M059J (cell line): Measurements from ENCODE around the gene ZNF282. TPM values are rescaled to one million over a fixed set of nuclear protein-coding genes. Genes with fewer than 3 reads are reported as not detected.

Experiments used
- DNase-seq: peaks from one replicate; pipeline ENCODE4 v3.0.0-alpha.2; 2012; ENCODE audit warnings: low read depth
- total RNA-seq: library from RNA; depleted of rRNA; stranded (reverse); fragments of >200 nt; shearing (Covaris generic); gene quantifications from 2 replicates; pipeline ENCODE4 v1.2.3, GENCODE V29; 2014

ZNF282 gene
- total RNA-seq, 1 experiment from 2014 or later = 21.4 TPM

GRCh38 chr7:149191851-149192250 lies 3.5 kb upstream of the ZNF282 start:
- no peak for DNase-seq

- no peak for DNase-seq
Observed at GRCh38 chr7:149194799-149195179, 557 bp upstream of the ZNF282 start.

GRCh38 chr7:149196151-149196704 lies 882 bp downstream of the ZNF282 start:
- DNase-seq = peak; percentile 24

GRCh38 chr7:149196705-149197171 lies 1.4 kb downstream of the ZNF282 start:
- peak; percentile 59 for DNase-seq

- DNase-seq = no peak
Observed at GRCh38 chr7:149197675-149198074, 2.3 kb downstream of the ZNF282 start.

- DNase-seq = no peak
Observed at GRCh38 chr7:149198161-149198816, 2.9 kb downstream of the ZNF282 start.

DNA sequence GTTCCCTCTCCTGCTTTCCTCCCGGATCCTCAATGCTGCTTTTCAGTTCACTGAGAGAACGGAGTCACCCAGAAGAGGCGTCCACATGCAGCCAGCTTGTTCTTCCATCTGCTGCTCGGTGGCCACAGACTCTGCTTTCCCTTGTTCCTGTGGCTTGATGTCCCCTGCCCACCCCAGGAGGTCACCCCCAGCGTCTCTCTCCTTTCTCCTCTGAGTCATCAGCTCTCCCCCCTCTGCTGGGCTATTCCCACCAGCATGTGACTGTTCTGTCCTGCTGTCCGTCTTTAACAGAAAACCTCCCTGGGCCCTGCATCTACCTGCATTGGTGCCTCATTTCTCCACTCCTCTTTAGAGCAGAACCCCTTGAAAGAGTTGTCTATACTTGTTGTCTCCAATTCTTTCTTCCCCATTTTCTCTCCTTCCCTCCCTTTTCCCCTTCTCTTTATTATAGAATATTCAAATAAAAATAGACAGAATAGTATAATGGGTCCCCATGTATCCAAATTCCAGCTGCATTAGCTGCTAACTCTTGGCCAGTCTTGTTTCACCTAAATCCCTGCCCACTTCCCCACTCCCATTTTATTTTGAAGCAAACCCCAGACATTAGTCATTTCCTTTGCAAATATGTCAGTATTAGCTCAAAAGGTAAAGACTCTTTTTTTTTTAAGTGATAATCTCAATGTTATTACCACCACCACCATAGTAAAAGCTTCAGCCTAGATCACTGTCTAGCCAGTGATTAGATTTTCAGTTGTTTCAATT lies 4.1 kb downstream of the ZNF282 start:
- DNase-seq = peak; percentile 58

DNA sequence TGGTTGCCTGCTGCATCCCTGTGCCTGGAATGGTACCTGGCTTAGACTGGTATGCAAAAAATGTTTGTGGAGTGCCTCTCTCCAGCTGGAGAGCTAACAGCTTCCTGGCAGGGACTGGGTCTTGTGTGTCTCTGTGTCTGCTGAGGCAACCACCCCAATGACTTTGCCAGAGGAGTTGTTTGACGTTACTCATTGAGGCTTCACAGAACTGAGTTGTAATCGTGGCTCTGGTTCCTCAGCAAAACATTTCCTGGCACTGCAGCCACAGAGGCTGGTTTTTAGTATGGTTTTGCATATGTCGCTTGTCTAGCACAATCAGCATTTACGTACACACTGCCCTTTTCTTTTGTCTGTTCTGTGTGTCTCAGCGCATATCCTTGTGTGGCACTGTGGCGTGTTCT lies 7.5 kb downstream of the ZNF282 start:
- no peak for DNase-seq

DNA sequence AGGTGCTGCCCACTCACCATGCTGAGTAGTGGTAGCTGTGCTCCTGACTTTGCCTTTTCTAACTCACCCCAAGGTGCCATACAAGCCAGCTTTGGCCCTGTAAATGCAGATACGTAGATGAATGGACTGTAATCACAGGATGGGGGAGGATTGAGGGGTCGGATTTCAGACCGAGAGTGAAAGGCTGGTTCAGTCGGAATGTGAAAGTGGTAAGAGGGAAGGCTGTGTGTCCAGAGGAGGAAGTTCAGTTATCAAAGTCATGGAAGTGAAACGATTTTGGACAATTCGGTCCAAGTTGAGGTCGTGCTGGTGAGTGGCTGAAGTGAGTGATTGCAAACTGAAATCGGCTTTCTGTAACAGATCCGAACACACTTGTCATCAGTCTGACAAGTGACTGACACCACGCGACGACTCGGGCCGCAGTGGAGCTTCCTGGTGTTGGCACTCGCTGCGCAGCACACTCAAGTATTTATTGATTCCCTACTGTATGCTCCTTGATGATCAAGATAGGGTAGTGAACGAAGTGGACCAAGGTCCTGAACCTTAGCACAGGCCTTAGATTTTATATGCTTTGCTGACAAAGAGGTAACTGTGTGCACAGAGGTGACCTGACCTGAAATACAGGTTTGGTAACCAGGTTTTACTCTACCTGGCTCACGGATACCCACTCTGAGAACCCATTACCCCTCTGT lies 10.5 kb downstream of the ZNF282 start:
- DNase-seq = no peak

- DNase-seq = no peak
Observed at GRCh38 chr7:149207324-149208035, 12.1 kb downstream of the ZNF282 start.

DNA sequence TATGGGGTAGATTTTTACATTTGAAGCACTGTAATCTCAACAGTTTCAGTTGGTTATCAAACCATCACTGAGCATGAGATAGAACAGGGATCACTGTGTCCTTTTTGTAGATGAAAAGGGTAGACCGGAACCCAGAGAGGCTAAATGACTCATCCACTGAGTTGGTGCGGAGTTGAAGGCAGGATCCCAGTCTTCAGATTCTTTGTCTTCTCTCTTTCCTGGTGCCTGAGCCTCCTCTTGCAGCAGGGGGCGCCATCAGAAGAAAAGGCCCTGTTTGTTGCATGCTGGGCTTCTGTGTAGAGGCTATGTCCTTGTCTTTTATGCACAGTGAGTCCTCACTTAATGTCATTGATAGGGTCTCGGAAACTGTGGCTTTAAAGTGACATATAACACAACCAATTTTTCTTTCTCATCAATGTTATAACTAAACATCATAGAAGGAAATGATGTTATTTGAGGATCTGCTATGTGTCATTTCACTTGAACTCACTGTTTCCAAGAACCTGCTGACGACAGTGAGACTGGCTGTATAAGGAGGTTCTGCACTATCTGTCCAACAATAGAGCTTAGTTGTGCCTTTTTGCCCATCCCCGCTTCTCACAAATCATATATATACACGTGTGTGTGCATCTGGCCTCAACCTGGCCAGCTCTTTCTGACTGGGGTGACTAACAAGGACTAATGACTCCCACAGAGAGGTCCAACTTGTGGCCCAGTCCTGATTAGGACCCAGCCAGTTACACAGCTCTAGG lies 14.3 kb downstream of the ZNF282 start:
- peak; percentile 67 for DNase-seq

DNA sequence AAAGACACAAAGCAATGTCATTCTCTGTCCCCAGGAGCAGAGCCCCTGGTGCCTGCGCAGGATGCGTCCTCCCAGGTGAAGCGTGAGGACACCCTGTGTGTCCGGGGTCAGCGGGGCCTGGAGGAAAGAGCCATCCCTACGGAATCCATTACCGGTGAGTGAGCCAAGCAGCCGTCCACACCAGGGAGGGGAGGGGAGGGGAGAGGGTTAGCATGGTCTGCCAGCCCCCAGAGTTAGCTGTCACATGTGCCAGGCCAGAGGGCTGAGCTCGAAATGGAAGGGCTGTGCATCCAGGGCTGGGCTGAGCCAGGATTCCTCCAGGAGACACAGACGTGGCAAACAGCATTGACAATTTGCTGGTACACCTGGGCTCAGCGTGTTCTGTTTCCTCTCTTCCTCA lies 15.2 kb downstream of the ZNF282 start:
- no peak for DNase-seq

DNA sequence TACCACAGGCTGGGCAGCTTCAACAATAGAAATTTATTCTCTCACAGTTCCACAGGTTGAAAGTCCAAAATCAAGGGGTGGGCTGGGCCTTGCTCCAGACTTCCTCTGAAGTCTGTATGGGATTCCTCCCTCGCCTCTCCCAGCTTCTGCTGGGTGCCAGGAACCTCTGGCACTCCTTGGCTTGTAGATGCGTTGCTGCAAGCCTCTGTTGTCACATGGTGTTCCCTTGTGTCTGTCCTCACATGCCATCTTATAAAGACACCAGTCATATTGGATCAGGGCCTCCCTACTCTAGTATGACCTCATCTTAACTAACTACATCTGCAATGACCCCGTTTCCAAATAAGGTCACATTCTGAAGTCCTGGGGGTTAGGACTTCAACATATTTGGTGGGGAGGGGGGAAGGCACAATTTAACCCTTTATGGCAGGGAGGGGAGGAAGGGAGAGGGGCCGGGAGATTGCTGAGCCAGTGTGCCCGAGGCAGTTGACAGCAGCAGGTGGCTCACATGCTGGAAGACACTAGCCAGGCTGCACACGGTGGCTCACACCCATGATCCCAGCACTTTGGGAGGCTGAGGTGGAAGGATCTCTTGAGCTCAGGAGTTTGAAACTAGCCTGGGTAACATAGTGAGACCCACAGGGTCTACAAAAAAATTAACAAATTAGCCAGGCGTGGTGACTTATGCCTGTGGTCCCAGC lies 18.8 kb downstream of the ZNF282 start:
- DNase-seq = no peak

DNA sequence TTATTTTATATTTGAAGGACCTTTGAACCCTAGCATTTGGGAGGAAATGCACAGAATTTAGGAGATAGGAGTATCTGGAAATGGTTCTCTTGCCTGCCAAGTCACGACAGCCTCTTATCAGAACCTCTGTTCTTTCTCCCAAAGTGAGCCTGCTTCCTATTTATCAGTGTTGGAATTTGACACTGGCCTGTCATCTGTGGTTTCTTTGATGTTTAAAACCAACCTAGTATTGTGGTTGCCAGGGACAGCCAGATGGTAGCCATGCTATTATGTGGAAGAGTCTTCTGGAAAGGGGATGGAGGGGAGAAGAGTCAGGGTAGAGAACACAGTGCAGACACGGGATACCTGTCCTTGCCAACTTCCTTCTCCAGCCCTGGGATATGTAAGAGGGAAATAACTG lies 21.1 kb downstream of the ZNF282 start:
- peak; percentile 33 for DNase-seq

- no peak for DNase-seq
Observed at GRCh38 chr7:149217570-149217969, 22.2 kb downstream of the ZNF282 start.

DNA sequence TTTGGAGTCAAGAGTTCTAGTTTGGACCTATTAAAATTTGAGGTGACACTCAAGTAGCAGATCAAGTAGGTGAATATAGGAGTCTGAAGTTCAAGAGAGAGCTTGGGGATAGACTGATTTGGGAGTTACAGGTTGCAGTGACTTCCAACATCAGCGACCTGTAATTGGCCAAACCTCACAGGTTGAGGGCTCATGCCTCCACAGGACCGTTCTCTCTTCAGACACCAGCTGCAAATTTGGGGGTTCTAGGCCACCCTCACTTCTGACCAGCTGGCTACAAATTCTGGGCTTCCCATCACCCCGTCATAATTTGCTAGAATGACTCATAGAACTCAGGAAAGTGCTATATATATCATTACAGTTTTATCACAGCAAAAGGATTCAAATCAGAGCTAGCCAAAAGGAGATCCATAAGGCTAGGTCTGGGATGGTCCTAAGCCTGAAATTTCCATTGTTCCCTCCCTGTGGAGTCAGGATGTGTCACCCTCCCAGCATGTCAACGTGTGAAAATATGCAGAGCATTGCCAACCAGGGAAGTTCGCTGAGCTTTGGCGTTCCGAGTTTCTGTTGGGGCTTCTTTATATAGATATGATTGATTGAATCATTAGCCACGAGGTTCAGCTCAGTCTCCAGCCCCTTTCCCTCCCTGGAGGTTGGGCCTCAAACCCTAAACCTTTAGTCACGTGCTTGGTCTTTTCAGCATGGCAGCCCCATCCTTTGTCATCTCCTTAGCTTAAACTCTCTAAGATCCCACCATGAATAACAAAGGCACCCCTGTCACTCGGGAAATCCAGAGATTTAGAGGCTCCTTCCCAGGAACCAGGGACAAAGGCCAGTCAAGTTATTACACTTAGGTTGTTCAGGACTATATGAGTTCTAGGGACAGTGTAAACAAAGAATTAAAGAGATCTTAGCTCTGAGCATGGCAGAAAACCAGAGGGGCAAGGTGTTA lies 23.4 kb downstream of the ZNF282 start:
- DNase-seq = no peak

GRCh38 chr7:149220534-149220933 lies 25.2 kb downstream of the ZNF282 start:
- peak; percentile 91 for DNase-seq

DNA sequence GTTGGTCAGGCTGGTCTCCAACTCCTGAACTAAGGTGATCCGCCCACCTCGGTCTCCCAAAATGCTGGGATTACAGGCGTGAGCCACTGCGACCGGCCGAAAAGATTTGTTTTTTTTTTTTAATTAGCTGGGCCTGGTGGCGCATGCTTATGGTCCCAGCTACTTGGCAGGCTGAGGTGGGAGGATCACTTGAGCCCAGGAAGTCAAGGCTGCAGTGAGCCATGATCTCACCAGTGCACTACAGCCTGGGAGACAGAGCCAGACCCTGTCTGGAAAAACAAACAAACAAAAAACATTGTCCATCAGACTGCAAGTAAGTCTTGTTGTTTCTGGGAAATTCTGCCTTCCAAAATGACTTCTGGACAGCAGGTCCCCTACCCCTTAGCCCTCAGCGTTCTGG lies 27.8 kb downstream of the ZNF282 start:
- no peak for DNase-seq

GRCh38 chr7:149223761-149224160 lies 28.4 kb downstream of the ZNF282 start:
- DNase-seq = no peak
